Activated T-helper 2 cell treated with anti-CD3 and anti-CD28 coated beads, Interferon-gamma antibody, Interleukin-2, Interleukin-4, amounts not matched to agents 10 μg/mL and 5 μg/mL and 100 μg/mL, durations not matched to agents 14 hours and 24 hours and 36 hours (primary cell): ENCODE results near the gene SLC39A11. TPM values are rescaled to one million over a fixed set of nuclear protein-coding genes. Genes with fewer than 3 reads are reported as not detected.

Experiments used
- DNase-seq: peaks from one replicate; pipeline ENCODE4 v3.0.0; 2021; ENCODE audit warnings: low spot score
- H3K27ac Mint-ChIP-seq: one replicate; pipeline ENCODE4 v1.8.0; 2021; ENCODE audit warnings: mixed read lengths
- H3K27me3 Mint-ChIP-seq: one replicate; pipeline ENCODE4 v1.8.0; 2021; ENCODE audit warnings: low read depth, mixed read lengths
- H3K36me3 Mint-ChIP-seq: one replicate; pipeline ENCODE4 v1.8.0; 2021; ENCODE audit warnings: low read depth, mixed read lengths
- H3K4me1 Mint-ChIP-seq: one replicate; pipeline ENCODE4 v1.8.0; 2021; ENCODE audit warnings: low read depth, mixed read lengths
- H3K4me3 Mint-ChIP-seq: one replicate; pipeline ENCODE4 v1.8.0; 2021; ENCODE audit warnings: low read depth, mild to moderate bottlenecking, moderate library complexity, mixed read lengths
- H3K9me3 Mint-ChIP-seq: one replicate; pipeline ENCODE4 v1.8.0; 2021; ENCODE audit warnings: mixed read lengths
- intact Hi-C: fragments of 100-400 bp; cut with micrococcal nuclease; formaldehyde crosslinking; loops from one replicate; pipeline ENCODE4 v1.15.1; 2023
- total RNA-seq: library from RNA; stranded (reverse); gene quantifications from 2 replicates; pipeline ENCODE4 v1.2.3, GENCODE V29; 2022

SLC39A11 gene
- total RNA-seq, 1 donor from 2014 or later, result 20.2 TPM

DNA sequence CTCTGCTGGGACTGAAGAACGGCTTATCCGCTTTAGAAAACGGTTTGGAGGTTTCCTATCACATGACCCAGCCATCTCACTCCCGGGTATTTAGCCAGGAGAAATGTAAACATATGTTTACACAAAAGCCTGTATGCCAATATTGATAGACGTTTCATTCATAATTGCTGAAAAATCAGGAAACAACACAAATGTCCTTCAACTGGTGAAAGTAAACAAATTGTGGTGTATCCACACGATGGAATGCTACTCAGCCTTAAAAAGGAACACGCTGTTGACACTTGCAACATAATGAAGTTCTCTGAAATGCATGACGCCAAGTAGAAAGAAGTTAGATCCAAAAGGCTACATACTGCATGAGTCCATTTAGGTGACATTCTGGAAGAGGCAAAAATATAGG lies 157.6 kb downstream of the SLC39A11 start:
- DNase-seq, result no peak
- no peaks in the 10 kb centered on the region for H3K9me3 Mint-ChIP-seq
- no peak overlapping the region for H3K27ac Mint-ChIP-seq
- H3K4me1 Mint-ChIP-seq, result peaks cover 14% of the 10 kb centered on the region
- H3K4me3 Mint-ChIP-seq, result no peak overlapping the region
- H3K36me3 Mint-ChIP-seq, result no peaks in the 10 kb centered on the region
- intact Hi-C loops, result no loop called here
- H3K27me3 Mint-ChIP-seq, result no peaks in the 10 kb centered on the region

DNA sequence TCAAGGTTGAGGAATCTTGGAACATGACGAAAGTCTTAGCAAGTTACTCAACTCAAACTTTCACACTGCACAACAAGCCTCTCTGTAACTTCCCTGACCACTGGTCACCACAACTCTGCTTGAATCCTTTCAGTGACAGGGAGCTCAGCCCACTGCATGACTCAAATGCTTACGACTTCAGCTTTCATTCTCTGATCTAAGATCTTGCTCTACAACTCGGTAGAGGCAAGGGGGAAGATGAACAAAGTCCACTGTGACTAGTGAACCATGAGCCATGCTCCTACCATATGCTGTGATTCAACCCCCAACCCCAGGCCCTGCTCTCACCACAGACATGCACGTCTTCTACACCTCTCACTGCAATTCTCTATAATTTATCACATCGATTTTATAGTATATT lies 160.9 kb downstream of the SLC39A11 start:
- intact Hi-C loops, result no loop called here
- Mint-ChIP-seq H3K9me3 (no peaks in the 10 kb centered on the region), H3K4me3 (no peak overlapping the region), H3K4me1 (peaks cover 14% of the 10 kb centered on the region), H3K27me3 (no peaks in the 10 kb centered on the region), H3K27ac (no peak overlapping the region), H3K36me3 (no peaks in the 10 kb centered on the region)
- DNase-seq, result no peak

DNA sequence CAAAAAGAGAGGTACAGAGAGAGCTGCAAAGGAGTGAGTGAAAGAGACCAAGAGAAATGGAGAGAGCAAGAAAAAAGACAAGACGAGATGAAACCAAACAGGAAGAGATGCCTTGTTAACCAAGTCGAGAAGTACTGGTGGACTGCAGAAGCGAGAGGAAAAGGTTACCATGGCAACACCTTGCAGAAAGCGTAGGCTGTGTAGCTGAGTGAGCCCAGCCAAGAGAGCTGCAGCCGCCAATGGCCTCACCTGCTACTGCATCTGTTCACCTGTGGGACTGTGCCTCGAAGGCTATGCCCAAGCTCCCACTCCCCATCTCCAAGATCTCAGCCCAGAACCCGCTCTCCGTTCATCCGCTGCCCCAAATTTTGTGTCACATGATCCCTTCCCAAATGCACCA lies 161.3 kb downstream of the SLC39A11 start:
- H3K4me1 Mint-ChIP-seq, result peaks cover 14% of the 10 kb centered on the region
- no peaks in the 10 kb centered on the region for H3K27me3 Mint-ChIP-seq
- H3K9me3 Mint-ChIP-seq, result no peaks in the 10 kb centered on the region
- H3K4me3 Mint-ChIP-seq, result no peak overlapping the region
- H3K27ac Mint-ChIP-seq, result no peak overlapping the region
- no peaks in the 10 kb centered on the region for H3K36me3 Mint-ChIP-seq
- DNase-seq, result no peak
- intact Hi-C loops, result no loop called here

DNA sequence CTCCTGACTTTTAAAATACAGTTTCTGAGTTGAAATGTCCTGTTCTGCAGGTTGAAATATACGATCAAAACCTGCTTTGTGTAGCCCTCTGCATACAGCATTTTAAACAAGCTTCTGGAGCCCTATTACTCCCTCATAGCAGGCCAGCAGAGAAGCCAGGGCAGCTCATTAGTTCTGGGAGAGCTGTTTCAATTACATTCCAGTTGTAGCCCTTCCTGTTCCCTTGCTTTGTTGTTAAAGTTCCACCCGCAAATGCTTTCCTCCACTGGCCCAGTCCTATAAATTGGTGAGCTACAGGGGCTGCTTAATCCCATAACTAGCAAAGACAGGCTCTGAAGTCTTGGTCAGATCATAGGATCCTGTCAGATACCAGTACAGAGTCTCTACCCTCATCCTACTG lies 162.5 kb downstream of the SLC39A11 start:
- H3K27me3 Mint-ChIP-seq, result no peaks in the 10 kb centered on the region
- H3K27ac Mint-ChIP-seq, result no peak overlapping the region
- intact Hi-C loops, result no loop called here
- H3K4me1 Mint-ChIP-seq, result peaks cover 14% of the 10 kb centered on the region
- H3K4me3 Mint-ChIP-seq, result no peak overlapping the region
- no peaks in the 10 kb centered on the region for H3K9me3 Mint-ChIP-seq
- no peak for DNase-seq
- no peaks in the 10 kb centered on the region for H3K36me3 Mint-ChIP-seq

DNA sequence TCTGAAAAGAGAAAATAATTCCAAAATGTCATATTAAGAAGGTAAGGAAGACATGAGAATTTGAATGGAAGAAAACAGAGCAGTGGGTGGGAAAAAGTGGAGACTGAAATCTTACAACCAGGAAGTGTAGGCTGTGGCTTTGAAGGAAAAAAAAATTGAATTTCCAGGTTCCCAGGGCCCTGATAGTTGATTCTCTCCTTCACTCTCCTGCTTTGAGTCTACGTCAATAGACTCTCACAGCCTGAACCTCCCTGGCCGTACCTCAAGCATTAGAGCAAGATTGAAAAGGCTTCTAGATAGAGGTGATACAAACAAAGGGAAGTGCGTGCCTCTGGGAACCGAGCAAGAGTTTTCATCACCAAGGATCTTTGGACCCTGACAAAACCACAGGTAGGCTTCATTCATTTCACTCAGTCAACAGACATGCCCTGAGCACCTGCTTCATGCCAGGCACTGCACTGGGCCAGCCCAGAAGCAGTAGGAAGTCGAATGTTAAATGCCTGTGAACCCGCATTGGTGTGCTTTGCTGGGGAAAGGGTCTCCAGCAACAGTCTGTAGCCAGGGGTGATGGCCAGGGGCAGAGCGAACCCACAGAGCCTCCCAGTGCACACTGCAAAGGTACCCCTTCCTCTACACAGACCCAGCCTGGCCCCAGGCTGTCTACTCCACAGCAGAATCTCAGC lies 163.9 kb downstream of the SLC39A11 start:
- no peak for DNase-seq
- Mint-ChIP-seq H3K4me1 (peaks cover 14% of the 10 kb centered on the region), H3K27me3 (no peaks in the 10 kb centered on the region), H3K9me3 (no peaks in the 10 kb centered on the region), H3K4me3 (no peak overlapping the region), H3K36me3 (no peaks in the 10 kb centered on the region), H3K27ac (no peak overlapping the region)
- intact Hi-C loops, result no loop called here

DNA sequence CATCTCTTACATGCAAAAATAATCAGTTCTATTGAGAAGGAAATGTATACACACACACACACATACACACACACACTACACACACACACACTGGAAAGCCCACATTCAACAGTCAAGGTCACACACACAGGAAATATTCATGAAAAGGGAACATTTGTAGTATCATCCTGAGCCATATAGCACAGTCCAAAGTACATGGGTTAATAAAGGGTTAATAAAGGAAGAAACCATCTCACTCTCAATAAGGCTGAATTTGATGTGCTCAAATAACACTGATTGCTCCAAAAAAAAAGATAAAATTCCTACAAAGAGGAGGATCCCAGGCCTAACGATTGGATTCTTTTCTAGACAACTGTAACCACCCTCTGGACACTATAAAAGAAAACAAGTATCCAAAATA lies 164.7 kb downstream of the SLC39A11 start:
- Mint-ChIP-seq H3K27ac (no peak overlapping the region), H3K4me3 (no peak overlapping the region), H3K27me3 (no peaks in the 10 kb centered on the region), H3K9me3 (no peaks in the 10 kb centered on the region), H3K4me1 (peaks cover 14% of the 10 kb centered on the region), H3K36me3 (no peaks in the 10 kb centered on the region)
- no peak for DNase-seq
- intact Hi-C loops, result no loop called here

DNA sequence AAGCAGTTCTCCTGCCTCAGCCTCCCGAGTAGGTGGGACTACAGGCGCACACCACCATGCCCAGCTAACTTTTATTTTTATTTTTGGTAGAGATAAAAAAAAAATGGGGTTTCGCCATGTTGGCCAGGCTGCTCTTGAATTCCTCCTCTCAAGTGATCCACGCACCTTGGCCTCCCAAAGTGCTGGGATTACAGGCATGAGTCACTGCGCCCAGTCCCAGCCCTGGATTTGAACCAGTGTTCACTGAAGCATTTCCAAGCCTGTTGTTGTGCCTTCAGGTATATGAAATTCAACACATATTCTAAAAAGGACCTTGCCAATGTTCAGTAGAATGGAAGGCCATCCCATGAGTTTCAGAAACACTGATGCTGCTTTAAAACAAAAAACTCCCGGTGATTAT lies 165.3 kb downstream of the SLC39A11 start:
- H3K9me3 Mint-ChIP-seq, result no peaks in the 10 kb centered on the region
- no peak for DNase-seq
- H3K4me1 Mint-ChIP-seq, result peaks cover 14% of the 10 kb centered on the region
- H3K27me3 Mint-ChIP-seq, result no peaks in the 10 kb centered on the region
- no peak overlapping the region for H3K4me3 Mint-ChIP-seq
- intact Hi-C loops, result no loop called here
- no peak overlapping the region for H3K27ac Mint-ChIP-seq
- H3K36me3 Mint-ChIP-seq, result no peaks in the 10 kb centered on the region

DNA sequence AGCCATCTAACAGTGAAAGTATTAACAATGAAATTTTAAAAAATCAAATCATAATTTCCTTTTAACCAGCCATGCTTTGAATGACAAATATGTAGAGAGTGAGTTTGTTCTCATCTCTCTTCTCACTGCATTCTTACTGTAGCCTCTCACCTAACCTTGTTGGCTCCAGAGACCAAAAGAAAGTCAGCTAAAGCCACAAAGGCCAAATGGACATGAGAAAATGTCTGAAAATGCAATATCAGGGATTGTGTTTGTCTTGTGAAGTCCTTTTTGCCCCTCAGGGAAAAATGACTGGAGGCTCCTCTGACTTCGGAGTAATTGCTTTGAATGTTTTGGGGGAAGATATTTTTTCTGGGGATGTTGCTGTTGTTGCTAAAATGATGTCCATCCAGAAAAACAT lies 166.3 kb downstream of the SLC39A11 start:
- intact Hi-C loops, result no loop called here
- Mint-ChIP-seq H3K9me3 (no peaks in the 10 kb centered on the region), H3K27me3 (no peaks in the 10 kb centered on the region), H3K4me1 (peaks cover 5% of the 10 kb centered on the region), H3K36me3 (no peaks in the 10 kb centered on the region), H3K4me3 (no peak overlapping the region), H3K27ac (no peak overlapping the region)
- DNase-seq, result no peak

DNA sequence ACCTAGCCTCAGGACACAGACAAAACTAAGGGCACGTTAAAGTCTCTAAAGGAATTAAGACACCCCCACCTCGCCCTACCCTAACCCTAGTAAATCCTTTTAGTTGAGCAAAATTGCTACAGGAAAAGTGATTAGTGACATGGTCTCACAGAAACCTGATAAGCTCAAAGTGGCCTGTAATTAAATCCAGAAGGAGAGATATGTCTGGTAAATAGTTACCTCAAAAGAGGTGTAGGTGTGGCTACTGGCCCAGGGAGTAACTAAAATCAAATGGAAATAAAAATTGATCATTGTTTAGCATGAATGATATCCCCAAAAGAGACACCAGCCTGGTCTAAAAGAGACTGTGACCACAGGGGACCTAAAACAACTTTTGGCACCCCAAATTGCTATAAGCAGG lies 168.3 kb downstream of the SLC39A11 start:
- DNase-seq, result no peak
- Mint-ChIP-seq H3K27ac (no peak overlapping the region), H3K4me1 (no peaks in the 10 kb centered on the region), H3K36me3 (no peaks in the 10 kb centered on the region), H3K27me3 (no peaks in the 10 kb centered on the region), H3K9me3 (no peaks in the 10 kb centered on the region), H3K4me3 (no peak overlapping the region)
- intact Hi-C loops, result no loop called here

DNA sequence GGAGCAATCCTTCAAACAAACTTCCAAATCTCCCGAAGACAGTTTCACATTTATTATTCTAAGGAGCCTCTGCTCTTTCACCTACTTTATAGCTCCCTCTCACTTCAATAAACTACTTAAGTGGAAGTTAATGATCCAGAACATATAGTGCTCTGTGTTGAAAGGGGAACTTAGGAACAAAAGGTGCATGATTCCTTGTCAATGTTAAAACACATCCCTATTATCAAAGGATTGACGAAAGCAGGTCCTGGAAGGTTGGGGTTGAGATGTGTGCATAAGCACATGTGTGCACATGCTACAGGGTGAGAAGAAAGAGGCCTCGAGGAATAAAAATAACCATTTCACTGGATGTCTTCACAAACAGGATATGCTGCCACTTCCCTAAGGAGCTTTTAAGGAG lies 170.3 kb downstream of the SLC39A11 start:
- intact Hi-C loops, result no loop called here
- H3K4me1 Mint-ChIP-seq, result no peaks in the 10 kb centered on the region
- DNase-seq, result no peak
- no peaks in the 10 kb centered on the region for H3K9me3 Mint-ChIP-seq
- H3K4me3 Mint-ChIP-seq, result no peak overlapping the region
- no peaks in the 10 kb centered on the region for H3K27me3 Mint-ChIP-seq
- H3K36me3 Mint-ChIP-seq, result no peaks in the 10 kb centered on the region
- H3K27ac Mint-ChIP-seq, result no peak overlapping the region

DNA sequence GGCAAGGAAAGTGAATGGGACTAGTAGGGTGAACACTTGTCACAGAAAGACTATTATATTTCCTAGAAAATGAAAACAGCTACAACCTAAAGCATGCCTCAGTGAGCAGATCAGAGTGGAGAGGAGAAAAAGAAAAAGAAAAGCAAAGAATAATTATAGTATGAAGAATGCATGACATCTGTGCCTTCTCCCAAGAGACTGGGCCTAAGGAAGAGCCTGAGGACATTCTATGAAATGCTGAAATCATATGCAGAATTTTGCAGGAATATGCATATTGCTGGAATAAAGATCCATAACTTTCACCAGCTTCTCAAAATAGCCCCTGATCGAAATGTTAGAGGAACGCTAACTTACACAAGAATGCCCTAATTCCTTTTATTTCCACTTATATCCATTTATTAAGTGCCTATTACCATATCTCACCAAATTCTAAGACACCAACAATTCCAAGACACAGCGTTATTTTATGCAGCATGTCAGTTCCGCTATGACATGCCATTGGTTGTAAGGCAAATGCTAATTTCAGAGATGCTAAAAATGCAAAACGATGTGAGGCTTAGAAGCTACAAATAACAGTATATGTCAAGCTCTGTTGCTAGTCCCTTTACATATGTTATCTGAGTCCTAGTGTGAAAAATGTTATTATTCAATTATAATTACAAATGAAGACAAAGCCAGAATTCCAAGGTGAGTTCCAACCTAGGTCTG lies 171.0 kb downstream of the SLC39A11 start:
- H3K27me3 Mint-ChIP-seq, result no peaks in the 10 kb centered on the region
- intact Hi-C loops, result no loop called here
- no peak for DNase-seq
- no peak overlapping the region for H3K4me3 Mint-ChIP-seq
- H3K9me3 Mint-ChIP-seq, result no peaks in the 10 kb centered on the region
- H3K36me3 Mint-ChIP-seq, result no peaks in the 10 kb centered on the region
- H3K4me1 Mint-ChIP-seq, result no peaks in the 10 kb centered on the region
- H3K27ac Mint-ChIP-seq, result no peak overlapping the region

DNA sequence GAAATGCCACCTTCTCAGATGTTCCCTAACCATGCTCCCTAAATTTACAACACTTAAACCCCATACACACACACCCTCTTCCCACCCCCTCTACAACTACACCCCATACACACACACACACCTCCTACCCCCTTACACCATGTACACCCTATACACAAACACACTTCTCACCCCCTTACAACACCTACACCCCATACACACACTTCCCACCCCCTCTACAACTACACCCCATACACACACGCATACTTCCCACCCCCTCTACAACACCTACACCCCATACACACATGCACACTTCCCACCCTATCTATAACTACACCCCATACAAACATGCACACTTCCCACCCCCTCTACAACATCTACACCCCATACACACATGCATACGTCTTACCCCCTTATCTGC lies 172.0 kb downstream of the SLC39A11 start:
- no peaks in the 10 kb centered on the region for H3K9me3 Mint-ChIP-seq
- no peak overlapping the region for H3K4me3 Mint-ChIP-seq
- no peak overlapping the region for H3K27ac Mint-ChIP-seq
- intact Hi-C loops, result no loop called here
- H3K36me3 Mint-ChIP-seq, result no peaks in the 10 kb centered on the region
- no peaks in the 10 kb centered on the region for H3K27me3 Mint-ChIP-seq
- DNase-seq, result no peak
- no peaks in the 10 kb centered on the region for H3K4me1 Mint-ChIP-seq

DNA sequence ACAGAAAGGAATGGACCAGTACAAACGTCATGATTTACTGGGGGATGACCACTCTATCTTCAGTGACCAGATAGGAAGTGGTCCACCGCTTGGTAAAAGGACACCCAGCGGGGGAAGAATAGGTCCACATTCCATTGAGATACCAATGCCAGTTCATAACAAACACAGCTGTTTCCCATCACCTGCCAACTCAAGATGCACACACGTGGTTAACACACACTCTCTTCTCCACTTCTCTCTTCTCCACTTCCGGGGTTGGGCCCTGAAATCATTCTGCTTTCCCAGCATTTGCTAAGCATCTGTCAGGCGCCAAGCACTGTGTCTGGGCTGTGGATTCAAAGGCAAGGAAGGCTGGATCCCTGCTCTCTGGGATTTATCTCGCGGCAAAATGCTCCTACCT lies 175.5 kb downstream of the SLC39A11 start:
- intact Hi-C loops, result no loop called here
- Mint-ChIP-seq H3K4me1 (no peaks in the 10 kb centered on the region), H3K36me3 (no peaks in the 10 kb centered on the region), H3K9me3 (no peaks in the 10 kb centered on the region), H3K27me3 (no peaks in the 10 kb centered on the region), H3K27ac (no peak overlapping the region), H3K4me3 (no peak overlapping the region)
- DNase-seq, result no peak
